Small intestine (tissue), 7 donors: ENCODE data around the gene GPBP1. TPM values are rescaled to one million over a fixed set of nuclear protein-coding genes. Genes with fewer than 3 reads are reported as not detected.
"Not testable (repeated sequence)": the region's sequence is repeated elsewhere in the genome, so short reads cannot be mapped to it uniquely, and the experiment has no call there.

Source experiments
- DNase-seq, 2 donors: peaks; one replicate each; pipeline versions ENCODE4 v3.0.0 to v3.0.0-alpha.2; 2013
- FAIRE-seq: peaks from 2 replicates; lab custom pipeline; 2012; peaks lifted over from hg19 to GRCh38; lab: Jason Lieb, UNC
- H3K27ac ChIP-seq, 3 donors: one replicate each; pipeline ENCODE4 v1.5.1; 2013; ENCODE audit warnings: low read length in 2 of 3, mild to moderate bottlenecking in 2 of 3, control low read depth in 1 of 3, inconsistent platforms in 1 of 3, low read depth in 1 of 3, moderate library complexity in 1 of 3
- H3K27me3 ChIP-seq, 3 donors: one replicate each; pipeline ENCODE4 v1.6.1; 2013; ENCODE audit warnings: low read length in 3 of 3, inconsistent platforms in 1 of 3; ENCODE audit not compliant: control insufficient read depth in 3 of 3, insufficient read depth in 3 of 3
- H3K36me3 ChIP-seq, 3 donors: one replicate each; pipeline ENCODE4 v1.6.1; 2013; ENCODE audit warnings: low read length in 3 of 3, inconsistent platforms in 1 of 3, low read depth in 1 of 3, mild to moderate bottlenecking in 1 of 3, moderate library complexity in 1 of 3; ENCODE audit not compliant: control insufficient read depth in 3 of 3, insufficient read depth in 2 of 3
- H3K4me1 ChIP-seq, 3 donors: one replicate each; pipeline ENCODE4 v1.6.1; 2013; ENCODE audit warnings: low read length in 2 of 3, inconsistent platforms in 1 of 3, low read depth in 1 of 3, mild to moderate bottlenecking in 1 of 3, moderate library complexity in 1 of 3; ENCODE audit not compliant: control insufficient read depth in 3 of 3, insufficient read depth in 2 of 3
- H3K4me3 ChIP-seq, 3 donors: one replicate each; pipeline ENCODE4 v1.5.1; 2013; ENCODE audit warnings: low read length in 3 of 3, control low read depth in 1 of 3, inconsistent platforms in 1 of 3, low read depth in 1 of 3, mild to moderate bottlenecking in 1 of 3, moderate library complexity in 1 of 3
- H3K9me3 ChIP-seq, 2 donors: one replicate each; pipeline ENCODE4 v1.6.1; 2013; ENCODE audit warnings: low read depth in 1 of 2, low read length in 1 of 2; ENCODE audit not compliant: control insufficient read depth in 2 of 2, insufficient read depth in 1 of 2
- WGBS, 3 donors: extraction: QIAGEN DNeasy Blood & Tissue Kit; methylation state at CpG; one replicate each; pipeline ENCODE4 v1.1.7; 2013; 5-methylcytosine and 5-hydroxymethylcytosine counted together
- polyA plus RNA-seq, 4 donors: library from polyadenylated mRNA; stranded (reverse) in 3 of 4; unstranded in 1 of 4; fragments of 200-250 nt in 3 of 4; fragments of 120-200 nt in 1 of 4; gene quantifications; one replicate each; pipeline versions ENCODE4 v1.2.1 to v1.2.3, GENCODE V29; 2013
- donor health status: healthy with polysubstance abuse.
- donor health status: control.
- donor health status: control.
- donor health status: Bipolar disorder and iron deficiency.
- donor health status: healthy.

The GPBP1 gene
- polyA plus RNA-seq, 4 donors: 41.4 to 93.5 (median 45.2) TPM

- Histone ChIP-seq H3K36me3 (no peaks in the 10 kb centered on the region), H3K27ac (no peak overlapping the region), H3K27me3 (no peaks in the 10 kb centered on the region), H3K9me3 (no peaks in the 10 kb centered on the region), H3K4me3 (no peak overlapping the region), H3K4me1 (peaks cover 0 to 13% (median 0%) of the 10 kb centered on the region in 3 donors)
- FAIRE-seq: no peak
- DNase-seq: no peak
These were observed 128.8 kb downstream of the GPBP1 start for GRCh38 chr5:57302643-57303042.

DNA sequence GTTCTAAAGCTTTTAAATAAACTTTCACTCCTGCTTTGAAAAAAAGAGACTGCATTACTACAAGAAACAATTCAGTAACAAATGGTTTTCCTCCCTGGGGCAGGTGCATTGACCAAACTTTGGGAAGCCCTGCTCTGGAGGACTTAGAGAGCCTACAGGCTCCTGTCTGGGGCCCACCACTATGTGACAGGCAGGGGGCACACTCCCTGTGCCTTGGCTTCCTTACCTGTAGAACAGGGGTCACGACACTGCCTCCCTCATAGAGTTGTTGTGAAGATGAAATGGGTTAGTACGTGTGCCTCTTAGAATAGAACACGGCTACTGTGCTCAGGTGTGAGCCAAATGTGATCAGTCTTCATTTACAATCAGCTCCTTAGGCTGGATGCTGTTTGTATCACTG, 130.1 kb downstream of the GPBP1 start:
- Histone ChIP-seq H3K27ac (no peak overlapping the region), H3K4me1 (peaks cover 0 to 2% (median 0%) of the 10 kb centered on the region in 3 donors), H3K4me3 (no peak overlapping the region), H3K36me3 (no peaks in the 10 kb centered on the region), H3K9me3 (peaks cover 0 to under 1% of the 10 kb centered on the region in 2 donors), H3K27me3 (no peaks in the 10 kb centered on the region)
- WGBS, 3 donors: 81 to 87% (median 83%) methylated on average over 3 of the region's 3 CpGs
- DNase-seq (no peak), FAIRE-seq (no peak)

- H3K4me1 ChIP-seq: no peaks in the 10 kb centered on the region
- no peak overlapping the region for H3K4me3 ChIP-seq
These were observed 131.1 kb downstream of the GPBP1 start for GRCh38 chr5:57304931-57305330.

GRCh38 chr5:57306359-57306758, 132.5 kb downstream of the GPBP1 start:
- H3K27me3 ChIP-seq: no peaks in the 10 kb centered on the region
- H3K27ac ChIP-seq: no peak overlapping the region
- DNase-seq: no peak
- H3K9me3 ChIP-seq: peaks cover 0 to 4% of the 10 kb centered on the region in 2 donors
- FAIRE-seq: no peak
- WGBS, 3 donors: 89 to 97% (median 91%) methylated on average over 2 of the region's 2 CpGs
- H3K4me1 ChIP-seq: no peaks in the 10 kb centered on the region
- H3K4me3 ChIP-seq: no peak overlapping the region
- no peaks in the 10 kb centered on the region for H3K36me3 ChIP-seq

More at GRCh38 chr5:57304931-57305330, 131.1 kb downstream of the GPBP1 start:
- no peaks in the 10 kb centered on the region for H3K27me3 ChIP-seq
- H3K9me3 ChIP-seq: peaks cover 0 to 4% of the 10 kb centered on the region in 2 donors
- H3K36me3 ChIP-seq: no peaks in the 10 kb centered on the region
- H3K27ac ChIP-seq: no peak overlapping the region
- WGBS, 3 donors: 55 to 67% (median 63%) methylated on average over 2 of the region's 2 CpGs
- no peak for FAIRE-seq
- no peak for DNase-seq

- Histone ChIP-seq H3K4me3 (no peak overlapping the region), H3K9me3 (peaks cover 0 to 4% of the 10 kb centered on the region in 2 donors), H3K36me3 (no peaks in the 10 kb centered on the region), H3K27me3 (no peaks in the 10 kb centered on the region), H3K4me1 (no peaks in the 10 kb centered on the region), H3K27ac (no peak overlapping the region)
- FAIRE-seq (no peak), DNase-seq (no peak)
- WGBS, 3 donors: 88 to 91% (median 90%) methylated on average over 2 of the region's 2 CpGs
These were observed 133.7 kb downstream of the GPBP1 start for GRCh38 chr5:57307516-57307915.

GRCh38 chr5:57309022-57309421, 135.2 kb downstream of the GPBP1 start:
- H3K27me3 ChIP-seq, H3K4me3 ChIP-seq, H3K4me1 ChIP-seq, H3K27ac ChIP-seq, FAIRE-seq, H3K36me3 ChIP-seq, DNase-seq, H3K9me3 ChIP-seq: not testable (repeated sequence)

DNA sequence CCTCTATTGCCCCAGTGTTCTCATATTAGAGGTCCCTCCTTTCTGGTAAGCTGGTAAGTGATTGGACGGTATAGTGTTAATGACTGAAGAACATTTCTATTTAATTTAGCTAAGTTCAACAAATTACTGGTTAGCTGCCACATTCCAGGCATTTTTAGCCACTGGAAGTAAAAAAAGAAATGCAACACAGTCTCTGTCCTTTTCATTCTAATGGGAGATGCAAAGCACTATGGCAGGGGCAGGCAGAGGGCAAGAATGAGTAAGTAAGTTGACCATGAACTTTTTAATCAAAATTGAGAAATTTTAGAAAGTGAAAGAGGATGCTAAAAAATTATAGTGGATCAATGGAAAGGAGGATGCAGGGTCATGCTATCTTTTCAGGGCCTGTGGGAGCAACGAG, 137.4 kb downstream of the GPBP1 start:
- WGBS, 3 donors: 63 to 73% (median 69%) methylated on average over 2 of the region's 2 CpGs
- H3K27ac ChIP-seq: no peak overlapping the region
- peaks cover 0 to 4% of the 10 kb centered on the region in 2 donors for H3K9me3 ChIP-seq
- H3K4me3 ChIP-seq: no peak overlapping the region
- FAIRE-seq (no peak), DNase-seq (no peak)
- H3K4me1 ChIP-seq: no peaks in the 10 kb centered on the region
- H3K36me3 ChIP-seq: no peaks in the 10 kb centered on the region
- no peaks in the 10 kb centered on the region for H3K27me3 ChIP-seq

DNA sequence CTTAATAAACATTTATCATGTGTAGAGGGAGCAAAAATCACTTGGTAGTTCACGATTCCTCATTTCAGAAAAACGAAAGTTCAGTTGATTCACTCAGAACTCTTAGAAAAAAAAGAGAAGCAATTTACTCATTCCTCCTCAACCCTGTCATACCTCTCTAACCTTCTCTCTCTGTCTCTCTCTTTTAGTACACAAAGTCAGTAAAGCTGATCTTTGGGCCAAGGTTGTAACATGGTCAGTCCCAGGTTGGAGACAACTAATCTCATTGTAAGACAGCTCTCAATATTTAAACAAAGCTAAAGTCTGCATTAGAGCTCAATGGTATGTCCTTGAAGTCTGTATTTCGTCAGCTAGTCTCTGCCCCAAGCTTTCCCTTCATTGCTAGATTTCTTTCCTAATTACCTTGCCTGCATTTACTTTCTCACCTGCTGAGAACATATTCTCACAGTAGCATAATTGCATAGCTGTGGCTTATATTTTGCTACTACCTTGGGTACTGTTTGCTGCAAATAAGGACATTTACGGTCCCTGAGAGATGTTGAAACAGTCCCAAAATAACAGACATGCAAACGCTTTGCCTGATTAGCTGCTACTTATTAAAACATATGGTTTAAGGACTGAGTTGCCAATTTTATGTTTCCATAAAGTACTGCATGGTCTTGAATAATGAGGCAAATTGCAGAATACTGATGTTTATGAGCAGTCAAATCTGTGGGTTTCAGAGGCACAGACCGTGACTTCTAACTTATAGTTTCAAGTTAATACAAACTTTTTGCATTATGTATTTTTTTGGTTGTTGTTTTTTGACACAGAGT, 138.3 kb downstream of the GPBP1 start:
- FAIRE-seq: no peak
- Histone ChIP-seq H3K4me3 (no peak overlapping the region), H3K9me3 (peaks cover 0 to 4% of the 10 kb centered on the region in 2 donors), H3K36me3 (no peaks in the 10 kb centered on the region), H3K27ac (no peak overlapping the region), H3K4me1 (no peaks in the 10 kb centered on the region), H3K27me3 (no peaks in the 10 kb centered on the region)
- 68 to 75% (median 74%) methylated on average over 6 of the region's 6 CpGs for WGBS, 3 donors
- no peak for DNase-seq
